Uterus (tissue), 4 donors: ENCODE measurements around the gene RAB6C. TPM values are rescaled to one million over a fixed set of nuclear protein-coding genes. Genes with fewer than 3 reads are reported as not detected.
"Not testable (repeated sequence)": the region's sequence is repeated elsewhere in the genome, so short reads cannot be mapped to it uniquely, and the experiment has no call there.

ENCODE experiments used
- DNase-seq, 2 donors: peaks; one replicate each; pipeline ENCODE4 v3.0.0-alpha.2; 2019 to 2020
- H3K27ac ChIP-seq, 2 donors: fragments of 200-600 bp; sonication (generic); 1 replicate in 1 of 2; 2 replicates in 1 of 2; pipeline ENCODE4 v1.5.1; 2016 to 2018
- H3K27me3 ChIP-seq, 2 donors: fragments of 200-600 bp; sonication (generic); one replicate each; pipeline ENCODE4 v1.5.1; 2018 to 2019; ENCODE audit warnings: control low read depth in 1 of 2
- H3K36me3 ChIP-seq, 2 donors: fragments of 200-600 bp; sonication (generic); one replicate each; pipeline ENCODE4 v1.5.1; 2019; ENCODE audit warnings: control low read depth in 1 of 2
- H3K4me1 ChIP-seq, 2 donors: fragments of 200-600 bp; sonication (generic); one replicate each; pipeline ENCODE4 v1.5.1; 2018 to 2019; ENCODE audit warnings: control low read depth in 1 of 2
- H3K4me3 ChIP-seq, 2 donors: fragments of 200-600 bp; sonication (generic); 1 replicate in 1 of 2; 2 replicates in 1 of 2; pipeline ENCODE4 v1.5.1; 2018 to 2019; ENCODE audit warnings: mild to moderate bottlenecking in 1 of 2
- H3K9me3 ChIP-seq, 2 donors: fragments of 200-600 bp; sonication (generic); one replicate each; pipeline ENCODE4 v1.5.1; 2019; ENCODE audit warnings: control low read depth in 1 of 2
- CTCF ChIP-seq, 4 experiments: fragments of 200-600 bp in 2 of 4; fragments of 450-650 bp in 2 of 4; sonication (generic) in 2 of 4; IDR thresholded peaks; one replicate each; pipeline ENCODE4 v1.5.1; 2016 to 2019; ENCODE audit warnings: antibody characterized with exemption in 4 of 4, mild to moderate bottlenecking in 2 of 4, moderate library complexity in 1 of 4
- POLR2A ChIP-seq, 2 donors: fragments of 450-650 bp; IDR thresholded peaks; one replicate each; pipeline ENCODE4 v1.6.1; 2016; ENCODE audit warnings: antibody characterized with exemption in 2 of 2, mild to moderate bottlenecking in 1 of 2, moderate library complexity in 1 of 2
- intact Hi-C: fragments of 100-400 bp; cut with DNase I; formaldehyde crosslinking; loops from one replicate; pipeline ENCODE4 v1.15.1; 2023; ENCODE audit warnings: low total_unique reads
- total RNA-seq, 4 donors: library from RNA; depleted of rRNA in 3 of 4; stranded (reverse); fragments of >200 nt in 3 of 4; gene quantifications; one replicate each; pipeline versions ENCODE4 v1.1.0 to v1.2.4, GENCODE V29; 2014 to 2023
- donor health status: DM: yes; HTN: yes; CAD: no.

Gene RAB6C
- total RNA-seq: under 1 TPM in 2 of 4 donors, not detected in 2; 0.21 to 0.41 TPM

- H3K4me1 ChIP-seq, H3K27ac ChIP-seq, intact Hi-C loops, H3K4me3 ChIP-seq, H3K36me3 ChIP-seq, H3K27me3 ChIP-seq, H3K9me3 ChIP-seq: not testable (repeated sequence)
- DNase-seq: peak in 1 of 2 donors; percentile 15
Observed at GRCh38 chr2:129979629-129980155, at the start of gene RAB6C. Gene RAB6C (plus strand): TSS chr2:129979666. CDS start chr2:129980116, 450 bp downstream.

GRCh38 chr2:129930451-129930850 lies 49.0 kb upstream of the RAB6C start:
- no peak for DNase-seq
- H3K4me3 ChIP-seq: no peak overlapping the region
- H3K9me3 ChIP-seq: no peaks in the 10 kb centered on the region
- no peaks in the 10 kb centered on the region for H3K27me3 ChIP-seq
- TF ChIP-seq POLR2A (IDR thresholded peaks at IDR 0.05): no peak
- no peak for TF ChIP-seq CTCF (IDR thresholded peaks at IDR 0.05)
- intact Hi-C loops: no loop called here
- H3K27ac ChIP-seq: no peak overlapping the region
- no peaks in the 10 kb centered on the region for H3K36me3 ChIP-seq
- H3K4me1 ChIP-seq: no peaks in the 10 kb centered on the region

GRCh38 chr2:129933387-129933786 lies 46.1 kb upstream of the RAB6C start:
- DNase-seq, H3K27me3 ChIP-seq, H3K9me3 ChIP-seq, H3K36me3 ChIP-seq, H3K4me1 ChIP-seq, intact Hi-C loops, H3K27ac ChIP-seq, H3K4me3 ChIP-seq: not testable (repeated sequence)

- no peaks in the 10 kb centered on the region for H3K4me1 ChIP-seq
- no peaks in the 10 kb centered on the region for H3K36me3 ChIP-seq
- intact Hi-C loops: no loop called here
- no peaks in the 10 kb centered on the region for H3K27me3 ChIP-seq
- H3K4me3 ChIP-seq: no peak overlapping the region
- TF ChIP-seq CTCF (IDR thresholded peaks at IDR 0.05): no peak
- DNase-seq: no peak
- no peaks in the 10 kb centered on the region for H3K9me3 ChIP-seq
- no peak overlapping the region for H3K27ac ChIP-seq
Observed at GRCh38 chr2:129934044-129934822, 45.2 kb upstream of the RAB6C start.

GRCh38 chr2:129935118-129935517 lies 44.3 kb upstream of the RAB6C start:
- no peaks in the 10 kb centered on the region for H3K27me3 ChIP-seq
- H3K27ac ChIP-seq: no peak overlapping the region
- intact Hi-C loops: no loop called here
- H3K4me3 ChIP-seq: no peak overlapping the region
- no peak for TF ChIP-seq CTCF (IDR thresholded peaks at IDR 0.05)
- TF ChIP-seq POLR2A (IDR thresholded peaks at IDR 0.05): no peak
- no peaks in the 10 kb centered on the region for H3K9me3 ChIP-seq
- H3K36me3 ChIP-seq: no peaks in the 10 kb centered on the region
- no peaks in the 10 kb centered on the region for H3K4me1 ChIP-seq
- no peak for DNase-seq

- TF ChIP-seq CTCF (IDR thresholded peaks at IDR 0.05) (peak in 1 of 4 experiments; percentile 38), POLR2A (IDR thresholded peaks at IDR 0.05) (no peak)
- H3K36me3 ChIP-seq: no peaks in the 10 kb centered on the region
- no peak overlapping the region for H3K27ac ChIP-seq
- no peaks in the 10 kb centered on the region for H3K27me3 ChIP-seq
- no peak overlapping the region for H3K4me3 ChIP-seq
- no peaks in the 10 kb centered on the region for H3K4me1 ChIP-seq
- intact Hi-C loops: no loop called here
- H3K9me3 ChIP-seq: no peaks in the 10 kb centered on the region
- DNase-seq: peak in 1 of 2 donors; percentile 24
Observed at GRCh38 chr2:129936334-129936934, 43.0 kb upstream of the RAB6C start.

- DNase-seq, H3K4me3 ChIP-seq, intact Hi-C loops, H3K36me3 ChIP-seq, H3K27me3 ChIP-seq, H3K9me3 ChIP-seq, H3K27ac ChIP-seq, H3K4me1 ChIP-seq: not testable (repeated sequence)
Observed at GRCh38 chr2:129938850-129939471, 40.5 kb upstream of the RAB6C start.

GRCh38 chr2:129943456-129943855 lies 36.0 kb upstream of the RAB6C start:
- DNase-seq, intact Hi-C loops, H3K27me3 ChIP-seq, H3K36me3 ChIP-seq, H3K4me3 ChIP-seq, H3K27ac ChIP-seq, H3K4me1 ChIP-seq, H3K9me3 ChIP-seq: not testable (repeated sequence)
